Measurements from ENCODE around the gene CDH16.

Gene CDH16

DNA sequence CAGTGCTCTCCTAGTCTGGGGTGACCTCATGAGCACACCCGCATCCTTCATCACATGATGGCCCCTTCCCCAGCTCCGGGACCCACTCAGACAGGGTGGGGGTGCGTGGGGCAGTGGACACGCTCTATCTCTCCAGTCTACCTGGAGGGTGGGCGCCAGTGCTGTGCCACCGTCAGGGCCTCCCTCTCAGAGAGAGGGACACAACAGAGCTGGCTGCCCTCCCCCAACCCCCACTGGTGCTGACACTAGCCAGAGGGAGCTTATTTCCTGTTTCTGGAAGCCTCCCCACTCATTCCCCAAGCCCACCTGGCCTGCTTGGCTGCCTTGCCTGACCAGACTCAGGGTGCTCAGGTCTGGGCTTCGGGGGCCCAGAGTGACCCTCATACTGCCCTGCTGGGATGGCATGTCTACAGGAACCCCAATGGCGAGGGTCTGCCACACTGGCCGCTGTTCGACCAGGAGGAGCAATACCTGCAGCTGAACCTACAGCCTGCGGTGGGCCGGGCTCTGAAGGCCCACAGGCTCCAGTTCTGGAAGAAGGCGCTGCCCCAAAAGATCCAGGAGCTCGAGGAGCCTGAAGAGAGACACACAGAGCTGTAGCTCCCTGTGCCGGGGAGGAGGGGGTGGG, 24.9 kb upstream of the CDH16 start:
- Histone ChIP-seq H3K4me1 (ENCODE audit: insufficient read depth, low read length, poor library complexity, severe bottlenecking) (no peaks in the 10 kb centered on the region), H3K9me3 (ENCODE audit: insufficient read depth, low read depth, low read length) (no peaks in the 10 kb centered on the region), H3K79me2 (ENCODE audit: insufficient read depth, low read length) (no peaks in the 10 kb centered on the region), H3K4me3 (ENCODE audit: low read length, poor library complexity, severe bottlenecking) (no peak overlapping the region), H2AFZ (ENCODE audit: low read length) (no peak overlapping the region), H3F3A (ENCODE audit: low read depth) (no peaks in the 10 kb centered on the region), H3K36me3 (ENCODE audit: insufficient read depth, low read length) (peaks cover 14% of the 10 kb centered on the region; the same call in 1 of the 2 replicates), H4K20me1 (ENCODE audit: insufficient read depth, low read length, poor library complexity, severe bottlenecking) (no peaks in the 10 kb centered on the region), H3K9ac (ENCODE audit: low read depth, low read length, poor library complexity, severe bottlenecking) (no peak overlapping the region), H3K4me2 (ENCODE audit: low read depth, low read length, poor library complexity, severe bottlenecking) (no peak overlapping the region), H3K9me2 (replicated peaks; ENCODE audit: low read depth, low read length) (no peaks in the 10 kb centered on the region), H3K27me3 (ENCODE audit: insufficient read depth, low read length, poor library complexity, severe bottlenecking) (no peaks in the 10 kb centered on the region)
- TF ChIP-seq, protein P1, sequence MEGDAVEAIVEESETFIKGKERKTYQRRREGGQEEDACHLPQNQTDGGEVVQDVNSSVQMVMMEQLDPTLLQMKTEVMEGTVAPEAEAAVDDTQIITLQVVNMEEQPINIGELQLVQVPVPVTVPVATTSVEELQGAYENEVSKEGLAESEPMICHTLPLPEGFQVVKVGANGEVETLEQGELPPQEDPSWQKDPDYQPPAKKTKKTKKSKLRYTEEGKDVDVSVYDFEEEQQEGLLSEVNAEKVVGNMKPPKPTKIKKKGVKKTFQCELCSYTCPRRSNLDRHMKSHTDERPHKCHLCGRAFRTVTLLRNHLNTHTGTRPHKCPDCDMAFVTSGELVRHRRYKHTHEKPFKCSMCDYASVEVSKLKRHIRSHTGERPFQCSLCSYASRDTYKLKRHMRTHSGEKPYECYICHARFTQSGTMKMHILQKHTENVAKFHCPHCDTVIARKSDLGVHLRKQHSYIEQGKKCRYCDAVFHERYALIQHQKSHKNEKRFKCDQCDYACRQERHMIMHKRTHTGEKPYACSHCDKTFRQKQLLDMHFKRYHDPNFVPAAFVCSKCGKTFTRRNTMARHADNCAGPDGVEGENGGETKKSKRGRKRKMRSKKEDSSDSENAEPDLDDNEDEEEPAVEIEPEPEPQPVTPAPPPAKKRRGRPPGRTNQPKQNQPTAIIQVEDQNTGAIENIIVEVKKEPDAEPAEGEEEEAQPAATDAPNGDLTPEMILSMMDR (conservative IDR thresholded peaks at IDR 0.05; ENCODE audit: low read length): no peak
- no peak for TF ChIP-seq EZH2phosphoT487 (IDR thresholded peaks at IDR 0.05; ENCODE audit: borderline replicate concordance)

DNA sequence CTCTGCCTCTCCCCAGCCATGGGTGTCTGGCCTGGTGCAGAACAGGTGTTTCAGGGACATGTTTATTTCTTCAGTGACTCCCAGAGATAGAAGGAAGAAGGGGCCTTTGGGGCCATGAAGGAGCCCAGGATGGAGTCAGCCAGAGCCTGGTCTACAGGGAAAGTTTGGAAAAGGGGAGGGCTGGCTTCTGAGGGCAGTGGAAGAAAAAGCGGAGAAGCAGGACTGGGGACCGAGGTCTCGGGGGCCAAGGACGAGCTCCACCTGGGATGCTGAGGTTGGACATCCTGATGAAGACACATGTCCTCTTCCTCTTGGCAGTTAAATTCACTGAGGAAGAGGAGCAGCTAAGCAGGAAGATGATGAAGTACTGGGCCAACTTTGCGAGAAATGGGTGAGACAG, 24.3 kb upstream of the CDH16 start:
- no peaks in the 10 kb centered on the region for H3F3A ChIP-seq (ENCODE audit: low read depth)
- no peak overlapping the region for H3K4me3 ChIP-seq (ENCODE audit: low read length, poor library complexity, severe bottlenecking)
- no peak overlapping the region for H3K9ac ChIP-seq (ENCODE audit: low read depth, low read length, poor library complexity, severe bottlenecking)
- H3K27me3 ChIP-seq (ENCODE audit: insufficient read depth, low read length, poor library complexity, severe bottlenecking): no peaks in the 10 kb centered on the region
- H3K4me1 ChIP-seq (ENCODE audit: insufficient read depth, low read length, poor library complexity, severe bottlenecking): no peaks in the 10 kb centered on the region
- no peak overlapping the region for H2AFZ ChIP-seq (ENCODE audit: low read length)
- peaks cover 14% of the 10 kb centered on the region; the same call in 1 of the 2 replicates for H3K36me3 ChIP-seq (ENCODE audit: insufficient read depth, low read length)
- H3K9me3 ChIP-seq (ENCODE audit: insufficient read depth, low read depth, low read length): no peaks in the 10 kb centered on the region
- no peaks in the 10 kb centered on the region for H3K79me2 ChIP-seq (ENCODE audit: insufficient read depth, low read length)
- H3K4me2 ChIP-seq (ENCODE audit: low read depth, low read length, poor library complexity, severe bottlenecking): no peak overlapping the region
- H3K9me2 ChIP-seq (replicated peaks; ENCODE audit: low read depth, low read length): no peaks in the 10 kb centered on the region
- no peak for TF ChIP-seq EZH2phosphoT487 (IDR thresholded peaks at IDR 0.05; ENCODE audit: borderline replicate concordance)
- TF ChIP-seq, protein P1 (conservative IDR thresholded peaks at IDR 0.05; ENCODE audit: low read length): no peak
- H4K20me1 ChIP-seq (ENCODE audit: insufficient read depth, low read length, poor library complexity, severe bottlenecking): no peaks in the 10 kb centered on the region

DNA sequence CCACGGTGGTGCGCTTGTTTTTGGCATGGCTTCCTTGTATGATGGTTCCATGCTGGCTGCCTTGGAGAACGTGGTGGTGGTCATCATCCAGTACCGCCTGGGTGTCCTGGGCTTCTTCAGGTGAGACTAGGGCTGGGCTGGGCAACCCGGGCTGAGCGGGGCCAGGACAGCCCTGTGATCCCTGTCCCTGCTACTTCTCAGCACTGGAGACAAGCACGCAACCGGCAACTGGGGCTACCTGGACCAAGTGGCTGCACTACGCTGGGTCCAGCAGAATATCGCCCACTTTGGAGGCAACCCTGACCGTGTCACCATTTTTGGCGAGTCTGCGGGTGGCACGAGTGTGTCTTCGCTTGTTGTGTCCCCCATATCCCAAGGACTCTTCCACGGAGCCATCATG, 21.6 kb upstream of the CDH16 start:
- Histone ChIP-seq H3K36me3 (ENCODE audit: insufficient read depth, low read length) (peaks cover 14% of the 10 kb centered on the region; the same call in 1 of the 2 replicates), H2AFZ (ENCODE audit: low read length) (no peak overlapping the region), H3K9me2 (replicated peaks; ENCODE audit: low read depth, low read length) (no peaks in the 10 kb centered on the region), H3K9ac (ENCODE audit: low read depth, low read length, poor library complexity, severe bottlenecking) (no peak overlapping the region), H3K27me3 (ENCODE audit: insufficient read depth, low read length, poor library complexity, severe bottlenecking) (no peaks in the 10 kb centered on the region), H3K9me3 (ENCODE audit: insufficient read depth, low read depth, low read length) (no peaks in the 10 kb centered on the region), H4K20me1 (ENCODE audit: insufficient read depth, low read length, poor library complexity, severe bottlenecking) (no peaks in the 10 kb centered on the region), H3K4me2 (ENCODE audit: low read depth, low read length, poor library complexity, severe bottlenecking) (no peak overlapping the region), H3K79me2 (ENCODE audit: insufficient read depth, low read length) (peaks cover 17% of the 10 kb centered on the region), H3K4me3 (ENCODE audit: low read length, poor library complexity, severe bottlenecking) (no peak overlapping the region), H3F3A (ENCODE audit: low read depth) (no peaks in the 10 kb centered on the region), H3K4me1 (ENCODE audit: insufficient read depth, low read length, poor library complexity, severe bottlenecking) (peaks cover 20% of the 10 kb centered on the region)
- no peak for TF ChIP-seq EZH2phosphoT487 (IDR thresholded peaks at IDR 0.05; ENCODE audit: borderline replicate concordance)
- TF ChIP-seq, protein P1 (conservative IDR thresholded peaks at IDR 0.05; ENCODE audit: low read length): no peak

All from Loucy (cell line).